Measurements from ENCODE around the gene ABAT.
"Not testable (repeated sequence)": the region's sequence is repeated elsewhere in the genome, so short reads cannot be mapped to it uniquely, and the experiment has no call there.

The ABAT gene

DNA sequence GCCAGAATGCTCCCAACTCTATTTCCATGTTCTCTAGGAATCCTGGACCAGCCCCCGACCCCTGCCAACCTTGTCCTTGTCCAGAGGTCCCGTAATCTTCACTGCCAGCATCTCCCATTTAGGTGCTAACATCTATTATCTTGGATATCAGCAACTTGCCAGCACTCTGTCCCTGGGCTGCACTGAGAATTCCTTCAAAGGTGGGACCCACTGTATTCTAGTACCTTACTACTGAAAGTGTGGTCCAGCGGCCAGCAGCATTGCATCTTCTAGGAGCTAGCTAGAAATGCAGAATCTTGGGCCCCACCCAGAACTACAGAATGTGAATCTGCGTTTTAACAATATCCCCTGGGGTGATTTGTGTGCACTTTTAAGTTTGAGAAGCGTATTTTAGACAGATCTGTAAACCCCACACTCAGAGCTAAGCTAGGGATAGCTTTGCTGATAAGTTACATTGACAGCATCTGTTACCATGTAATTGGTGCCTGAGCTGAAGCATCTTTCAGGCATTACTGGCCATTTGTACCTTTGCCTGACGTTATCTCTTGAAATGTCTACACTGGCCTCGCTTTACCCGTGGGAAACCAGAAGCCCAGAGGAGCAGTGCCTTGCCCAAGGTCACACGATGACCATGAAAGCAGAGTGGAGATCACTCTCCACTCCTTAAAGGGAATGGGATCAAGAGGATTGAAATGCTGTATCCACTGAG, 8.3 kb downstream of the ABAT start:
- DNase-seq (ENCODE audit: low spot score): no peak
- FAIRE-seq: no peak

DNA sequence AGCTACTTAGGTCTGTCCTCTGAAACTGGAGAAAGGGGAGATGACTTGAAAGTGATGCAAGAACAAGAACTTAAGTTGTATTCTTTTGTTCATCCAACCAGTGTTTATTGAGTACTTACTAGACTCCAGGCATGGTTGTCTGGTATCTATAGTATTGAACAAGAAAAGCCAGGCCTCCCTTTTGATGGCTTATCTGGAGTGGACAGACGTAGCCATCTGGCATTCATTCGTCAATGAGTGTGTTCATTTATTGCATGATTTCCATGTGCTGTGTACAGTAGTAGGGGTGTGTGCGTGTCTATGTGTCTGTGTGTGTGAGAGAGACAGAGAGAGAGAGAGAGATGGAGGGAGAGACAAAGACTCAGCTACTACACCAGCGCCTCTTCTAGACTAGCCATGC, 9.2 kb downstream of the ABAT start:
- FAIRE-seq (no peak), DNase-seq (ENCODE audit: low spot score) (no peak)

GRCh38 chr16:8685617-8686016, 11.2 kb downstream of the ABAT start:
- DNase-seq (ENCODE audit: low spot score) (no peak), FAIRE-seq (no peak)

- DNase-seq (ENCODE audit: low spot score) (no peak), FAIRE-seq (no peak)
Observed at GRCh38 chr16:8686031-8686621, 11.7 kb downstream of the ABAT start.

DNA sequence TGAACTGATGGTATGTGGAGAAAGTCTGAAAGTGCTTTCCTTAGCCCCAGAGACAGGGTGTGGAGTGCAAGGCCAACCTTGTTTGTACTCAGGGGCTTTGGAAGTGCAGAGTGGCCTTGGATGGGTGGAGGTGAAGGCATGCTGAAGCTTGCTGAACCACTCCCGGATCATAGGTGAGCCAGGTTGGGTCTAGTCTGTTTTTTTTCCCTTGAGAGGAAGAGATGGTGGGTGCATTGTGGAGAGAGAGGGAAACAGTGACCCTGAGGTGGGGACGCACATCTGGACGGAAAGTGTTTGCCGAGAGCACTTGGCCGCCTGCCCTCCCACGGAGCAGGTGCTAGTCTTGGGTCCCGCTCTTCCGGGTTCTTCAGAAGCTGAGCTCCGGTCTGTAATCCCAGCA, 12.5 kb downstream of the ABAT start:
- FAIRE-seq: no peak
- DNase-seq (ENCODE audit: low spot score): no peak

- DNase-seq (ENCODE audit: low spot score) (no peak), FAIRE-seq (no peak)
Observed at GRCh38 chr16:8689686-8690085, 15.3 kb downstream of the ABAT start.

- DNase-seq (ENCODE audit: low spot score) (no peak), FAIRE-seq (no peak)
Observed at GRCh38 chr16:8691728-8692127, 17.3 kb downstream of the ABAT start.

DNA sequence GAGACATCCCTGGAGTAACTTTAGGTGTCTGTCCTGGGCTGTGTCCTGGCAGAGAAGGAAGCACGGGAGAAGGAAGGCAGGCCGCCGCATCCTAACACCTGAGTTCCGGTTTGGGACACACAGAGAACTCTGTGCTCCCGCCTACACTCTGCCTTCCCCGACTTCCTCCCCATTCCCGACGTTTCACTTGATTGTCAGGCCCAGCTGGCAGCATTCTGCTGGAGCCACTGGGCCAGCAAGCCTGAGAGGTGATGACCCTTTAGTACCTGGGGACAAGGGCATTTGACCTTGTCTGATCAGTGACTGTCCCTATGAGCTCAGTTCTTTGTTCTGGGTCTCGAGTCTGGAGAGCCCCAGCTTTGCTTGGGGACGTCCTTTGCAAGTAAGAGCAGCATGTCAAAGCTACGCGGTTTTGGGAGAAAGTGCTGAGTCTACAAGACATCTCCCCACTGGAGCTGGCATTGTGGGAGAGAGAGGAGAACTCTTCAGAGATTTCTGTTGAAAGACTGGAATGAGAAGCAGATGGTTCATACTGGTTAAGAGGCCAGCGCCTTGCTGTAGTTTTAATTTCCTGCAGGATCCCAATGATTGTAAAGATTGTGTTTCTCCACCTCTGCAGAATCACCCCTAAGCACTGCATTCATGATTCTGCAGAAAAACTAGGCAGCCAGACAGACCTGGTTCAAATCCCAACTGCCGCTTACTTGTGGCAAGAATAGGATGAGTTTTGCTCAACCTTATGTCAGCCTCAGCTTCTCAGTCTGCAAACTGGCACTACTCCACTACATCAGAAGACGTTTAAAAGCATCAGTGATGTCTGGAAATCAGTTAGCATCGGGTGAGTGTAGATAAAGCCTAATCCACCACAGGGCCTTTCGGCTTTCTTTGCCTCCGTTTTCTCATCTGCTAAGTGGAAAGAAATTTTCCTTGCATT, 20.6 kb downstream of the ABAT start:
- DNase-seq (ENCODE audit: low spot score) (no peak), FAIRE-seq (no peak)

DNA sequence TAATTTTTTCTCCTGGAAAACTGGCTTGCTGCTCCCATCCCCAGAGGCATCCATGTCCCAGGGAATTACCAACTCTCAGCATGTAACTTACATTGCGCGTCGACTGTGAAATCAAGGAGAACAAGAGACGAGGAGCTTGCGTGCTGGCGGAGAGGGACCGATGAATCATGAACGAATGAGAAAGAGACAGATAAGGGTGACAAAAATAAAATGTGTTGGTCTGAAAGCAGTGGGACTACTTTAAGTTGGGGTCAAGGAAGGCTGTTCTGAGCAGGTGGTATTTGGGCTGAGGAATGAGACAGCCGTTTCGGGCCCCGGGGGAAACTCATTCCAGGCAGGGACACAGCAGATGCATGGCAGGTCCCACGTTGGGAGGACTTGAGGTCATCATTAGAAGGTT, 22.5 kb downstream of the ABAT start:
- FAIRE-seq (no peak), DNase-seq (ENCODE audit: low spot score) (no peak)

DNA sequence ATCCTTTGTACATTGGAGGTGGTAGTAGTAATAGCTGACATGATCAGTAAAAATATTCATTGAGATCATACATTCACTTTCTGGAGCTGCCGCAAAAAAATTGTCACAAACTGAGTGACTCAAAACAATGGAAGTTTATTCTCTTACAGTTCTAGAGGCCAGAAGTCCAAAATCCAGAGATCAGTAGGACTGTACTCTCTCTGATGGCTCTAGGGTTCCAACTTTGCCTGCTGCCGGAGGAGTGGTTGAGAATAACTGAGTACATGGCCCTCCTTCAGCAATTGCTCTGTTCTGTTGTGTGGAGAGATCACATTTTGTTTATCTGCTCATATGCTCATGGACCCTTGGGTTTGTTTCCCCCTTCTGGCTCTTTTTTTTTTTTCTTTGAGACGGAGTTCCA, 23.5 kb downstream of the ABAT start:
- DNase-seq (ENCODE audit: low spot score): no peak
- FAIRE-seq: no peak

DNA sequence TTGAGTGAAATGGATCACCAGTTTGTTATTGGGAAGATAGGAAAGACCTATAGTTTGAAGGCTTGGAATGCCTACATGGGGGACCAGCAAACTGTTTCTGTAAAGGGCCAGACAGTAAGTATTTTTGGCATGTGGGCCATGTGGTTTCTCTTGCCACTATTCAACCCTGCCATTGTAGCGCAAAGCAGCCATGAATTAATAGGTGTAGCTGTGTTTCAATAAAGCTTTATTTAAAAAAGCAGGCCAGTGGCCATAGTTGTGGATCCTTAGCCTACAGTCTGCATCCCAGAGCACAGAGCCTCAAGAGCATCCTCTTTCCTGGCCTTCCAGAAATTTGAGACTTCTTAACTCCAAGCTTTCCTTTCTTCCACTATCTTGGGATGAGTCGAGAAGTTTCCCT, 29.3 kb downstream of the ABAT start:
- no peak for FAIRE-seq
- no peak for DNase-seq (ENCODE audit: low spot score)

DNA sequence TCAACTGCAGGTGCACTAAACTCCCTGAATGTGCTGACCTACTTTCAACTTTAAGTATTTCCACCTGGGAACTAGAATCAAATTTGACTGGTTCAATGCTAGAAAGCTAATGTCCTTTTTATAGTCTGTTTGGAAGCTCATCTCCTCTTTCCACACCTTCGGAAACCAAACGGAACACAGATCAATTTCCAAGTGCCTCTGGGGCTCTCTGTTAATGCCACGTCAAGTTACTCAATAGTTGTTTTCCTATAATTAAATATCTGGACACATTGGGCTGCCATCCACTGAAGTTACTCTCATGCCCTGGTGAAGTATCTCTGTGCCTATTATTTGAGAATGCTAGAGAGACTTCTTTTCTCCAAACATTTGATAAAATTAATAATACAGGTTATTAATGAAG, 29.7 kb downstream of the ABAT start:
- FAIRE-seq: no peak

DNA sequence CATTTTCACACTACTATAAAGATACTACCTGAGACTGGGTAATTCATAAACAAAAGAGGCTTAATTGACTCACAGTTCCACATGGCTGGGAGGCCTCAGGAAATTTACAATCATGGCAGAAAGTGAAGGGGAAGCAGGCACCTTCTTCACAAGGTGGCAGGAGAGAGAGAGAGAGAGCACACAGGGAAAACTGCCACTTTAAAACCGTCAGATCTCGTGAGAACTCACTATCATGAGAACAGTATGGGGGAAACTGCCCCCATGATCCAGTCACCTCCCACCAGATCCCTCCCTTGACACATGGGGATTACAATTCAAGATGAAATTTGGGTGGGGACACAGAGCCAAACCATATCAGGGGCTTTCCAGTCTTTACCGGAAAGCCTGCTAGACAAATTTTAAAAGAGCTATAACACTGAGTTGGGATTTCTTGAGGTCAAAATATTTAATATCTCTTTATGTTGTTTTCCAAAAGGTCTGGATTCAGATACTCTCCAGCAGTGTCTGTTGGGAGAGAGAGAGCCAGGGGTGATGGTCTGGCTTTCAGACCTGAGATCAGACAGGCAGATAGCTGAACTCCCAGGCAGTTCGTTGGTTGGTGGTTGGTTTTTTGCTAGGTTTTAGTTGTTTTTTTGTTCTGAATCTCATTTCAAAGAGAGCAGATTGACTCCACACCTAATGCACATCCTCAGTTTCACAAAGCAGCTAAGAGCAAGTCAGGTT, 30.8 kb downstream of the ABAT start:
- not testable (repeated sequence) for FAIRE-seq; DNase-seq (ENCODE audit: low spot score)

More for the DNA sequence above, 29.7 kb downstream of the ABAT start:
- DNase-seq (ENCODE audit: low spot score): no peak

DNA sequence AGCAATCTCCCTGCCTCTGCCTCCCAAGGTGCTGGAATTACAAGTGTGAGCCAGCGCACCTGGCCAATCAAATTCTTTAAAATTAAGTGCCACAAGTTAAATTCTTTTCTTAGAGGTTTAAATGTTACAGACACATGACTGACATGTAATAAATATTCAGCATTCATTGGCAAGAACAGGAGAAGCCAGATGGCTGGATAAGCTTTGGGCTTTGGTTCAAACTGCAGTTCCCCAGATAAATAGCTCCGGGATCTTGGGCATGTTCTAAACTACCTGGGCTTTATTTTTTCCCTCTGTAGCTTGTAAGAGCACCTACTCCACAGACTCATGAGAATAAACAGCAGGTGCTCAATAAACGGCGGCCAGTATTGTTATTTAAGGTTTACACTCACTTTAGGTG, 34.1 kb downstream of the ABAT start:
- DNase-seq (ENCODE audit: low spot score) (no peak), FAIRE-seq (no peak)

- DNase-seq (ENCODE audit: low spot score): no peak
- FAIRE-seq: no peak
Observed at GRCh38 chr16:8712589-8713361, 38.4 kb downstream of the ABAT start.

GRCh38 chr16:8713635-8714172, 39.3 kb downstream of the ABAT start:
- DNase-seq (ENCODE audit: low spot score) (no peak), FAIRE-seq (no peak)

DNA sequence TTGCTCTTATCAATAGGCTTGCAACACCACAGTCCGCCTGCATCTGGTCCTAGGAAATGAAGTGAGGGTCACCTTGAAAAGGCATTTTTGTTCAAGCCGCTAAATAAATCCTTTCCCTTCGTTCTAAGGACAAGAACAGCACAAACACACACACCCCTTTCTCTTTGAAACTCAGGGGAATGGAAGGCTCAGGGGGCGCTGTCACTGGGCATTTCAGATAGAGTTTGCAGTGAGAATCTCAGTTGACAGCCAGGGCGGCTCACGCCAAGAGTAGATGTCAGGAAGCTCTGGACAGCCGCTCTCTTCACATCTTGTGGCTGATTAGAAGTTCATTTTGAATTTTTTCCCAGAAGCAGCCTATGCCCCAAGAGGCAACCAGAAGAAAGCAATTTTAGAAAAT, 39.8 kb downstream of the ABAT start:
- DNase-seq (ENCODE audit: low spot score) (no peak), FAIRE-seq (no peak)

- FAIRE-seq: no peak
- DNase-seq (ENCODE audit: low spot score): no peak
Observed at GRCh38 chr16:8714807-8715206, 40.4 kb downstream of the ABAT start.

GRCh38 chr16:8716052-8716451, 41.6 kb downstream of the ABAT start:
- FAIRE-seq (no peak), DNase-seq (ENCODE audit: low spot score) (no peak)

GRCh38 chr16:8716592-8716991, 42.2 kb downstream of the ABAT start:
- DNase-seq (ENCODE audit: low spot score): no peak
- FAIRE-seq: no peak

GRCh38 chr16:8717469-8717868, 43.1 kb downstream of the ABAT start:
- DNase-seq (ENCODE audit: low spot score) (no peak), FAIRE-seq (no peak)

All from RCC 7860 (cell line).